GM18505 (cell line): ENCODE results near the gene SUSD6.

Experiments
- ATAC-seq: cut with Tn5 transposase; IDR thresholded peaks from one replicate; pipeline ENCODE4 v1.9.1; 2021; ENCODE audit not compliant: unreplicated experiment
- POLR2A ChIP-seq: IDR thresholded peaks from 4 replicates; pipeline ENCODE4 v1.6.1; 2011; ENCODE audit warnings: borderline replicate concordance; ENCODE audit not compliant: insufficient read depth, insufficient read length; ENCODE audit errors: extremely low read depth

SUSD6 gene

GRCh38 chr14:69699748-69700303 is 88.4 kb downstream of the SUSD6 start:
- no peak for ATAC-seq
- no peak for TF ChIP-seq POLR2A

GRCh38 chr14:69700575-69700974 is 89.2 kb downstream of the SUSD6 start:
- no peak for TF ChIP-seq POLR2A

GRCh38 chr14:69701291-69701690 is 89.9 kb downstream of the SUSD6 start:
- no peak for TF ChIP-seq POLR2A
- no peak for ATAC-seq

More at GRCh38 chr14:69700575-69700974, 89.2 kb downstream of the SUSD6 start:
- ATAC-seq: no peak

GRCh38 chr14:69701857-69702256 is 90.5 kb downstream of the SUSD6 start:
- no peak for ATAC-seq
- TF ChIP-seq POLR2A: no peak

- TF ChIP-seq POLR2A: no peak
- no peak for ATAC-seq
These were observed 91.9 kb downstream of the SUSD6 start for GRCh38 chr14:69703047-69704039.

- no peak for TF ChIP-seq POLR2A
- no peak for ATAC-seq
These were observed 92.9 kb downstream of the SUSD6 start for GRCh38 chr14:69704319-69704718.

GRCh38 chr14:69705706-69706105 is 94.3 kb downstream of the SUSD6 start:
- ATAC-seq: no peak
- TF ChIP-seq POLR2A: no peak

GRCh38 chr14:69708049-69708448 is 96.7 kb downstream of the SUSD6 start:
- TF ChIP-seq POLR2A: no peak
- no peak for ATAC-seq

- TF ChIP-seq POLR2A: no peak
- no peak for ATAC-seq
These were observed 97.5 kb downstream of the SUSD6 start for GRCh38 chr14:69708586-69709560.

GRCh38 chr14:69710378-69710777 is 99.0 kb downstream of the SUSD6 start:
- TF ChIP-seq POLR2A: no peak
- no peak for ATAC-seq

- no peak for TF ChIP-seq POLR2A
These were observed 99.7 kb downstream of the SUSD6 start for GRCh38 chr14:69711065-69711464.

GRCh38 chr14:69711477-69711876 is 100.1 kb downstream of the SUSD6 start:
- TF ChIP-seq POLR2A: no peak
- ATAC-seq: no peak

More at GRCh38 chr14:69711065-69711464, 99.7 kb downstream of the SUSD6 start:
- no peak for ATAC-seq
